Omental fat pad (tissue), 4 donors: Measurements from ENCODE around the gene TENT5A. TPM values are rescaled to one million over a fixed set of nuclear protein-coding genes. Genes with fewer than 3 reads are reported as not detected.

Source experiments
- ATAC-seq: fragments of 150-250 bp; one replicate; pipeline ENCODE4 v1.9.1; 2016; ENCODE audit warnings: mild to moderate bottlenecking, moderate library complexity; ENCODE audit not compliant: low FRiP score
- DNase-seq: peaks from one replicate; pipeline ENCODE4 v3.0.0-alpha.2; 2019; ENCODE audit warnings: low spot score
- CTCF ChIP-seq, 3 donors: fragments of 450-650 bp; IDR thresholded peaks; one replicate each; pipeline ENCODE4 v1.5.1; 2016 to 2017; ENCODE audit warnings: antibody characterized with exemption in 3 of 3, mild to moderate bottlenecking in 3 of 3, moderate library complexity in 2 of 3
- small RNA-seq: library from RNA; depleted of rRNA; stranded (forward); fragments of <200 nt; gene quantifications from one replicate; pipeline ENCODE3, GENCODE V24; 2016
- total RNA-seq, 4 donors: library from RNA; depleted of rRNA; stranded (reverse); fragments of >200 nt; gene quantifications; one replicate each; pipeline ENCODE4 v1.1.0, GENCODE V29; 2016

TENT5A gene
- total RNA-seq, 4 donors from 2014 or later = 15.1 to 33.9 (median 20.8) TPM

GRCh38 chr6:81700414-81700813 is 52.1 kb downstream of the TENT5A start:
- DNase-seq (no peak), ATAC-seq (no peak)
- TF ChIP-seq CTCF (IDR thresholded peaks at IDR 0.05) = no peak

GRCh38 chr6:81697559-81697958 is 54.9 kb downstream of the TENT5A start:
- DNase-seq (no peak), ATAC-seq (no peak)
- no peak for TF ChIP-seq CTCF (IDR thresholded peaks at IDR 0.05)

- no peak for TF ChIP-seq CTCF (IDR thresholded peaks at IDR 0.05)
- DNase-seq = no peak
- ATAC-seq = no peak
Observed at GRCh38 chr6:81696524-81696923, 56.0 kb downstream of the TENT5A start.

Small RNAs within 50 kb of the gene (small RNA-seq; reads per million reads assigned to genes)
- gene AL078599.1 (not detected), gene RF00156 (not detected)
